SU-DHL-6 (cell line): Measurements from ENCODE around the gene CNTFR.

Experiments
- H2AFZ ChIP-seq: fragments of 200-600 bp; sonication (generic); 2 replicates; pipeline ENCODE4 v1.6.1; 2014; ENCODE audit warnings: low read depth, mild to moderate bottlenecking, moderate library complexity, mixed read lengths, antibody characterized with exemption, low read length; ENCODE audit not compliant: severe bottlenecking
- H3F3A ChIP-seq: fragments of 200-600 bp; shearing (Covaris generic); 2 replicates; pipeline ENCODE4 v1.6.0; 2016; ENCODE audit warnings: antibody characterized with exemption, mild to moderate bottlenecking; ENCODE audit not compliant: insufficient read depth
- H3K27ac ChIP-seq: fragments of 200-600 bp; sonication (generic); 2 replicates; pipeline ENCODE4 v1.5.1; 2016; ENCODE audit warnings: low read depth, mild to moderate bottlenecking, low read length, moderate library complexity, mixed read lengths
- H3K27me3 ChIP-seq: fragments of 200-600 bp; sonication (generic), shearing (Covaris generic); 2 replicates; pipeline ENCODE4 v1.6.0; 2014; ENCODE audit warnings: mild to moderate bottlenecking, low read length
- H3K36me3 ChIP-seq: fragments of 200-600 bp; sonication (generic); 2 replicates; pipeline ENCODE4 v1.6.1; 2014; ENCODE audit warnings: mild to moderate bottlenecking, low read length, mixed read lengths
- H3K4me2 ChIP-seq: fragments of 300-600, 200-600 bp; shearing (Covaris generic), sonication (generic); 2 replicates; pipeline ENCODE4 v1.6.0; 2014; ENCODE audit warnings: low read length, low read depth, mild to moderate bottlenecking; ENCODE audit not compliant: poor library complexity, severe bottlenecking
- H3K4me3 ChIP-seq: fragments of 200-600 bp; sonication (generic); 2 replicates; pipeline ENCODE4 v1.5.1; 2014; ENCODE audit warnings: antibody characterized with exemption, low read length, mild to moderate bottlenecking, mixed read lengths; ENCODE audit not compliant: insufficient read depth, poor library complexity, severe bottlenecking
- H3K79me2 ChIP-seq: fragments of 200-600 bp; sonication (generic); 2 replicates; pipeline ENCODE4 v1.6.1; 2014; ENCODE audit warnings: mild to moderate bottlenecking, low read length, moderate library complexity; ENCODE audit not compliant: insufficient read depth
- H3K9ac ChIP-seq: fragments of 200-600 bp; sonication (generic); 2 replicates; pipeline ENCODE4 v1.7.0; 2014; ENCODE audit warnings: mild to moderate bottlenecking, low read length
- H3K9me2 ChIP-seq: fragments of 200-600 bp; sonication (generic); replicated peaks from 2 replicates; pipeline ENCODE4 v1.6.1; 2014; ENCODE audit warnings: low read length; ENCODE audit not compliant: insufficient read depth
- H3K9me3 ChIP-seq: fragments of 200-600 bp; sonication (generic); 2 replicates; pipeline ENCODE4 v1.6.1; 2014; ENCODE audit warnings: low read length, mixed read lengths; ENCODE audit not compliant: insufficient read depth
- H4K20me1 ChIP-seq: fragments of 200-600 bp; sonication (generic); 2 replicates; pipeline ENCODE4 v1.6.1; 2014; ENCODE audit warnings: low read depth, mild to moderate bottlenecking, antibody characterized with exemption, low read length, moderate library complexity, mixed read lengths
- CTCF ChIP-seq: fragments of 200-600 bp; sonication (generic); IDR thresholded peaks from one replicate; pipeline ENCODE4 v1.5.1; 2017; ENCODE audit warnings: antibody characterized with exemption, mild to moderate bottlenecking, low read length, moderate library complexity; ENCODE audit not compliant: insufficient read depth, poor library complexity, severe bottlenecking
- EZH2phosphoT487 ChIP-seq: fragments of 200-600 bp; sonication (generic), shearing (Covaris generic); conservative IDR thresholded peaks from 2 replicates; pipeline ENCODE4 v1.6.1; 2018; ENCODE audit warnings: mild to moderate bottlenecking, antibody characterized with exemption, low read length, moderate library complexity, mixed read lengths

Gene CNTFR

GRCh38 chr9:34581318-34581717, 8.2 kb downstream of the CNTFR start:
- H3K36me3 ChIP-seq, result no peaks in the 10 kb centered on the region
- H3K27ac ChIP-seq, result no peak overlapping the region
- H3K4me2 ChIP-seq, result no peak overlapping the region
- H3K9me3 ChIP-seq, result no peaks in the 10 kb centered on the region
- H3K27me3 ChIP-seq, result no peaks in the 10 kb centered on the region
- H3K79me2 ChIP-seq, result no peaks in the 10 kb centered on the region
- H3F3A ChIP-seq, result no peaks in the 10 kb centered on the region
- H4K20me1 ChIP-seq, result no peaks in the 10 kb centered on the region
- H3K9ac ChIP-seq, result no peak overlapping the region
- no peak overlapping the region for H3K4me3 ChIP-seq
- H2AFZ ChIP-seq, result no peak overlapping the region
- no peak for TF ChIP-seq EZH2phosphoT487
- TF ChIP-seq CTCF, result no peak
- no peaks in the 10 kb centered on the region for H3K9me2 ChIP-seq

- Histone ChIP-seq H3F3A (no peaks in the 10 kb centered on the region), H3K4me2 (no peak overlapping the region), H3K4me3 (no peak overlapping the region), H3K9me2 (no peaks in the 10 kb centered on the region), H3K9ac (no peak overlapping the region), H2AFZ (no peak overlapping the region), H3K27ac (no peak overlapping the region), H3K9me3 (no peaks in the 10 kb centered on the region), H4K20me1 (no peaks in the 10 kb centered on the region), H3K36me3 (no peaks in the 10 kb centered on the region), H3K27me3 (no peaks in the 10 kb centered on the region), H3K79me2 (no peaks in the 10 kb centered on the region)
- TF ChIP-seq CTCF (no peak), EZH2phosphoT487 (no peak)
These were observed 9.2 kb downstream of the CNTFR start for GRCh38 chr9:34580358-34580757.

GRCh38 chr9:34579808-34580163, 9.7 kb downstream of the CNTFR start:
- no peaks in the 10 kb centered on the region for H3K27me3 ChIP-seq
- no peak overlapping the region for H3K27ac ChIP-seq
- H3K4me3 ChIP-seq, result no peak overlapping the region
- H3K9ac ChIP-seq, result no peak overlapping the region
- TF ChIP-seq CTCF (no peak), EZH2phosphoT487 (no peak)
- no peaks in the 10 kb centered on the region for H4K20me1 ChIP-seq
- H3F3A ChIP-seq, result no peaks in the 10 kb centered on the region
- no peaks in the 10 kb centered on the region for H3K9me3 ChIP-seq
- H3K79me2 ChIP-seq, result no peaks in the 10 kb centered on the region
- no peak overlapping the region for H2AFZ ChIP-seq
- no peak overlapping the region for H3K4me2 ChIP-seq
- no peaks in the 10 kb centered on the region for H3K9me2 ChIP-seq
- no peaks in the 10 kb centered on the region for H3K36me3 ChIP-seq
